NCI-H187 treated with DMSO at 0.1 percent for 48 hours (cell line): ENCODE data around the gene BOD1.

Experiments
- DNase-seq: peaks from one replicate; lab custom pipeline; 2025; lab: John Stamatoyannopoulos, UW

BOD1 gene

GRCh38 chr5:173616577-173617118, at the start of gene BOD1:
Gene BOD1, minus strand, starts transcription at chr5:173616650. Its CDS starts 214 bp downstream, at chr5:173616436.
- DNase-seq: peak; percentile 91

- DNase-seq: no peak
These were observed 48.9 kb upstream of the BOD1 start for GRCh38 chr5:173665326-173665725.

- no peak for DNase-seq
These were observed 47.7 kb upstream of the BOD1 start for GRCh38 chr5:173664154-173664526.

GRCh38 chr5:173663352-173664153, 47.1 kb upstream of the BOD1 start:
- no peak for DNase-seq

- no peak for DNase-seq
These were observed 46.3 kb upstream of the BOD1 start for GRCh38 chr5:173662581-173663351.

DNA sequence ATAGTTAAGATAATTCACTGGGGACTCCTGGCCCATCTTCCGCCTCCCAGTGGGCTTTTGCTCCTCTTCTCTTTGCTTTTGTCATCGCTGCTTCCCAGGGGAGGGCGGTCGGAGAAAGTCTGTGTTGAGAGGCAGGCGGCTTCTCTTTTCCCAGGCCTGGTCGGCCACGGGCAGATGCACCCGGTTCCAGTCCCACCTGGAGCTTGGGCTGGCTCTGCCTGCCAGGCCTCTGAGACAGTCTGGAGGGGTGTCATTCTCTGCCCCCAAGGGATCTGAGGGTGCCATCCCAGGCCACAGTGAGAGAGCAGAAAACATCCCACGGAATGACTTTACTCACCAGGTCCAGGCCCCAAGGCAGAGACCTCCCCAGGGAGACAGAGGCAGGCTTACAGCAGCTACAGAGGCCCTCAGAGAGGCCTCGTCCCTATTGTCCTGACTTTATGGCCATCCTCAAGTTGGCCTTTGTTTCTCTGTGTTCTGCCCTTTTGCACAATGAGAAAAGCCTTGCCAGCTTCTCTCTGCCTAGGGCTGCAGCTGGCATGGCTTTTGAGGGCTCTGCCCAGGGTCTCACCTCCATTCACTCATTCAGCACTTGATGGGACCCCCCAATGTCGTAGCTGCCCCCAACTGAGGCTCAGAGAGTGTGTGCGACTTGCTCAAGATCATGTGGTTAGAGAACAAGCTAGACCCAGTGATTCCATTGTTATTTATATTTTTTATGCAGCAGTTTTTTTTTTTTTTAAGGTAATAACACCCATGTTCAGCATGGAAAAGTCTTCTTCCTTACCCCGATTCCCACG, 44.2 kb upstream of the BOD1 start:
- DNase-seq: no peak

DNA sequence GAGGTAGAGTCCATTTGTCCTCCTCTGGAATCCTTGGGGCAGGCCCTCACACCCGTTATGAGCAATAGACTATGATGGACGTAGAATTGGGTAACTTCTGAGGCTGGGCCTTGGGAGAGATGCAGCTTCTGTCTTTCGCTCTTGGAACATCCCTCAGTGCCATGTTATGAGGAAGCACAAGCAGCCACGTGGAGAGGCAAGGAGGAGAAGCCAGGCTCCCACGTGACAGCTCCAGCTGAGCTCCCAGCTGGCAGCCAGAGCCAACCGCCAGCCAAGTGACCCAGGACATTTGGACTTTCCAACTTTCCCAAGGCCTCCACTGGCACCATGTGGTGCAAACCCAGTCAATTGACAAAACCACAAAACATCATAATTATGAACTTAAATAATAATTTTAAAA, 43.0 kb upstream of the BOD1 start:
- DNase-seq: no peak

- no peak for DNase-seq
These were observed 41.4 kb upstream of the BOD1 start for GRCh38 chr5:173657741-173658356.

DNA sequence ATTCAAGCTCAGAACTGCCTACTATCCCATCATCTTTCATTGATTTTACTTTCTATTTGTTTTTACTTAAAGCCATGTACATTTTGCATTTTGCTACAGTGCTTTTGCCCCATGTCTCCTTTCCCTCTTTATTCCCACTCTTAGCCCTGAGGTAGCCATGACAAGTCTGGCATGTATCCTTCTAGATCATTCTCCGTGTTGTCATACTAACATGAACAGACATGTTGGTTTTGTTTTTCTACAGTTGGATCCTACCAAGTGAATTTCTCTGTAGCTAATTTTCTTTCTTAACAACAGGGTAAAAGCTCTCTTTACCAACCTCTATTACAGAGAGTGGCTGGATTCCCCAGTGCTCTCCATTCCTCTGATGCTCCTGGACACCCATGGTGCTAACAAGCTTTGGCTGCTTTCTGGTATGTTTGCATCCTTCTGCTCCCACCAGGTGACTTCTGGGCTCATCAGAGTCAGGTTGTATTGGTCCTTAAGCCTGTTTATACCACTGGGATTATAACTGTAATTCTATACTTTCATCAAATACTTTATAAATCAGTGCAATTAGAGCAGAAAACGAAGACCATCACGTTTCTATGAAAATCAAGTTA, 38.8 kb upstream of the BOD1 start:
- no peak for DNase-seq

- no peak for DNase-seq
These were observed 37.5 kb upstream of the BOD1 start for GRCh38 chr5:173653822-173654523.

DNA sequence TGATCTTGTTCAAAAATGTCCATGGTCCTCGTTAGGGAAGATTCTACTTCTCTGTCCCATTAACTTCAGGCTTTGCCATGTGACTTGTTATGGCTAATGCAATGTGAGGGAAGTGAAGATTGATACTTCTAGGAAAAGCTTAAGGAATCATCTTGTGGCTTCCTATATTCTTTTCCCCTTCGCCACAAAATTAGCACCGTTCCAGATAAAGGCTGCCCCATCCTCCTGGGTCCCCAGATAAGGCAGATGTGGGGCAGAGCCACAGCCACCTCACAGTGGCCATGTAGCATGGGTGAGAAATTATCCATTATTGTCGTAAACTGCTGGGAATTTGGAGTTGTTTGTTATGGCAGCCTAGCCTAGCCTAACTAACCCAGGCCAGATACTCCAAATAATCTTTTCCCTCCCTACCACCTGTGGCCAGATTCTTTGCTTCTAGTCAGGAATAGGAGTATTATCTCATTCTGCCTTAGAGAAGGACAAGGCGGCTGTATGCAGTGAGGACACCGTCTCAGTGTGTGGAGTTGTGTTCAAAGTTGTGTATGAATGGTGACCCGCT, 31.9 kb upstream of the BOD1 start:
- no peak for DNase-seq

DNA sequence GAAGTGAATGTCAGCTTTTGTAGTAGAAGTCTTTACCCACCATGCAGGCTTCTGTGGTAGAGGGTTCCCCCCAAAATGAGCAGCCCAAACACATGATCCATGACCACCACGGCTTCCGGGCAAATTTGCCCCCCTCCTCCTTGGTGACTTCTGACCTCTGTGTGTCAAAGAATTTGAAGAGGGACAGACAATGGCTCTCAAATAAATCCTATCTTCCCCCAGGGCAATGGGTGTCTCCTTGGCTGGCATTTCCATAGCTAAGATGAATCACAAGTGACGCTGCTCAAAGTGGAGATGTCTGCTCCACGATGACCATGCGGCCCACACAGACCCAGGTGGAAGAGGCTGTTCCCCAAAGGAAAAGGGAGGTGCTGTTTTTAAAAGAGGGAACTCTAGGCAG, 30.2 kb upstream of the BOD1 start:
- DNase-seq: no peak

- no peak for DNase-seq
These were observed 29.6 kb upstream of the BOD1 start for GRCh38 chr5:173645890-173646574.

- DNase-seq: no peak
These were observed 29.0 kb upstream of the BOD1 start for GRCh38 chr5:173645437-173645807.

DNA sequence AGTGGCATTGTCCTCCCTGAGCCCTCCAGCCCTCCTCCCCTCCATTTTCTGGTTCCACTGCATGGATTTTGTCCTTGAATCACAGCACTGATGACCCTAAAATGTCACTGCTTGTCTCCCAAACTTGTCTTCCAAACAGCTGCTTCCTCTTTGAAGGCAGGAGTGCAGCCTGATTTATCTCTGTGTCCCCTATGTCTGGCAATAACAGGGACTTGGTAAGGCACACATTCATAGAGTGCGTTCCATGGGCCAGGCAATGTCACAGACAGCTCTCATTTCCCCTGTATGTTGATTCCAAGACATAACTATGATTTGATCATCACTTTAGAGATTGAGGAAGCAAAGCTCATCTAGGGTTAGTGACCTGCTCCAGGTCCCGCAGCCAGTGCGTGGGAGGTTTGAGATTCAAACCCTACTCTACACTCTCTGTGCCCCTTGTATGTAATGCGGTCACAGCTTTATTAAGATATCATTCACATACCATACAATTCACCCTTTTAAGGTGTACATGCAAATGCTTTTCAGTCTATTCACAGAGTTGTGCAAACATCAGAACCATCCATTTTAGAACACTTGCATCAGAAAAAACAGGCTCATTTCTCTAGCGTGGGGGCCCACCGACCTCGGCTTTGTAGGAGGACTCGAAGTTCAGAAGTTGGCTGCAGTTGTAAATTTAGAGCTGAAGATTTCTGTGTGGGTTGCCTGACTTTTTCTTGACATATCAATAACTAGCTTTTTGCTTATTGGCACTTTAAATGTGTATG, 28.4 kb upstream of the BOD1 start:
- DNase-seq: no peak

GRCh38 chr5:173643964-173644363, 27.5 kb upstream of the BOD1 start:
- no peak for DNase-seq

- DNase-seq: no peak
These were observed 26.5 kb upstream of the BOD1 start for GRCh38 chr5:173642895-173643481.

DNA sequence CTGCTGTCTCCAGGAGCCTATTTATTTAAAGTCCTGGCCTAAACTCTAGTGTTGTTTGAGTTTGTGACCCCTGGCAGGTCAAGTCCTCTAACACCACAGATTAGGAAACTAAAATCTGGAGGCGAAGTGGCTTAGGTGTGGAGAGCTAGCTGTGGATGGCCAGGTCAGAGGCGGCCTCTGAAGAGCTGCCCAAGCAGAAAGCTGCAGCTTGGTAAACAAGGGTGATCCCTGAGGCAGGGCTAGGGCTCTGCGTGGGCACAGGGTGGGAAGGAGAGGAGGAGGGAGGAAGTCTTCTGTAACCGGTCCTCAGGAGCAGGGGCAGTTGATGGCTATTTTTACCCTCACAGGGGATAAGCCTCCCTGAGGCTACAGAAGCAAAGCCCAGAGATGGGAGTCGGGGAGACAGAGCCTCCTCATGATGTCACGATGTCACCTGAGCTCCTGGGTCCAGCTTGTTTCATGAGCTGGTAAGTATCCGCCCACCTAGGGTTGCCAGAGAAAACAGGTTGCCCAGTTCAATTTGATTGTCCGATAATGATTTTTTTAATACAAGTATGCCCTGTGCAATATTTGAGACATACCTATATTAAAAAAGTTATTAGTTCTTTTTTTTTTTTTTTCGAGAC, 25.9 kb upstream of the BOD1 start:
- DNase-seq: no peak
